RWPE1 (cell line): ENCODE data around the gene NAA40.
A peak's percentile ranks its signal among the peaks of the same experiment; 100 is the strongest.

Experiments used
- CTCF ChIA-PET: fragments of 350-600 bp; sonication (Branson Sonifier 250); formaldehyde crosslinking; extraction: SDS; loops from one replicate; lab custom pipeline; 2021; lab: Yijun Ruan, JAX
- POLR2A ChIA-PET: fragments of 400-600 bp; formaldehyde crosslinking; extraction: SDS; loops from one replicate; lab custom pipeline; 2020; ENCODE audit warnings: antibody characterized with exemption; ENCODE audit not compliant: low non-redundant PET; lab: Yijun Ruan, JAX
- DNase-seq: peaks from one replicate; pipeline ENCODE4 v3.0.0; 2012; ENCODE audit warnings: low spot score
- H3K27ac ChIP-seq: fragments of 450-650 bp; 2 replicates; pipeline ENCODE4 v1.5.1; 2017
- CTCF ChIP-seq: fragments of 450-650 bp; conservative IDR thresholded peaks from 2 replicates; pipeline ENCODE4 v1.5.1; 2017; ENCODE audit warnings: low read depth, mild to moderate bottlenecking

Gene NAA40

DNA sequence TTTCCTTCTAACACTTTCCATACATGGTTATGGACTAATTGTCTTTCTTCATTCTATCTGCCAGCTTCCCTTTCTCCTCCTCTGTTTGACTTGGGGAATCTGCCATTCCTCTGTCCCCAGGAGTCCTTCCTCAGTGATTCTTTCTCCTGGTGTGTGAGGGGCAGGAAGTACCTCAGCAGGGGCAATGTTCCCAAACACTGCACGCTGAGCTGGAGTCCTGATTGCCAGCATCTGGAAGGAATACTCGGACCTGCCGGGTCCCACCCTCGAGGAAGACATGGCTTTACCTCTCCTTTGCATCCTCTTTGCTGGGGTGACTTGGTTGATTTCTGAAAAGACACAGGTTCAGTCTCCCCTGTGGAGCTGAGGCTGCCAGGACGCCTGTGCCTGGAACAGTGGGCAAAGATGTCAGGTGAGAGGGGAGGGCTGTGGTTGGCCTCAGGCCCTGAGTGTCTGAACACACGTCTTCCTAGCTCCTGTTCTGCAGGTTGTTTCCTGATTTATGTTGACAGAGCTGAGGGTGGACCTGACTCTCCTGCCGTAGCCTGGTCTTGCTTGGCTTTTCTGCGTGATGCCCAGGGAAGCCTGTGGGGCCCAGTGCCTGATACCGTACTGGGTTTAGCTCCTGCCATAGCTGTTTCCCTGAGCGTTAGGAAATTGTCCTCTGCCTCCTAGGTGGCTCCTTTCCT, 39.9 kb downstream of the NAA40 start:
- ChIA-PET POLR2A (interaction anchor here (0.7 kb wide), 1 partner anchor 130 kb away, joined by 5 read pairs; no protein-coding TSS in a partner anchor), CTCF (no interaction called here)
- TF ChIP-seq CTCF = no peak
- H3K27ac ChIP-seq = peak overlapping the region; percentile 94
- DNase-seq = no peak

DNA sequence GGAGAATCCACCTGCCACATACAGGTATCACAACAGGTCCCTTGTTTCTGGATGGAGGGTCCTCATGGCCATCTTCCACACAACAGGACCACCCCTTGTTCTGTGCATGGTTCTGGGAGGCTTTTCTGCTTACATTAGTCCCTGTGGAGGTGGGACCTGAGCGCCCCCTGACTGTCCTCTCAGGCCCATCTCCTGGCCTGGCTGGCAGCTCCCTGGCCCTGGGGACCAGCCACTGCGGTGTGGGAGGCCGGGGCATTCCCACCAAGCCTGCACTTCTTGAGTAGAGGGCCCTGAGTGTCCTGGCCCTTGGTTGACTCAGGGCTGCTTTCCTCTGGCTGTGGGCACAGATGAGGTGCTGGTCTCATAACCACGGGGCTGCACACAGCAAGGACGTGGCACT, 40.6 kb downstream of the NAA40 start:
- POLR2A ChIA-PET = interaction anchor here (0.7 kb wide), 2 partner anchors 154 to 352 kb away, joined by 5 read pairs; no protein-coding TSS in a partner anchor
- TF ChIP-seq CTCF = no peak
- H3K27ac ChIP-seq = peak overlapping the region; percentile 94
- no peak for DNase-seq
- CTCF ChIA-PET = no interaction called here

DNA sequence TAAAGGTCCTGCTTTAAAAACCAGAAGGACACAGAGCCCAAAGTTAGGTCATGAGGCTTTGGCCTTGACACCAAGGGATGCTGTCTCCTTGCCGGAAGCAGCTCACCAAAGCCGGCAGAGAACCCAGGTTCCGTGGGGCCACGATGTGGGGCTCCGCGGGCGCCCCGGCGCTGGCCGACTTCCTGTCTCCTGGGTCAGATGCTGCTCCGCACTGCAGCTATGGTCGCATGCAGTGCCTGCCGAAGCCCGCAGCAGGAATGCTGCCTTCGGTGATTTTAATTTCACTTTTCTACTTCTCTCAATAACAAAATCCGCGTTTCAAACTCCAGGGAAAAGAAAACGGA, 47.0 kb downstream of the NAA40 start:
- no peak for DNase-seq
- ChIA-PET POLR2A (no interaction called here), CTCF (interaction anchor here (1.0 kb wide), 1 partner anchor 160 kb away, joined by 3 read pairs; no protein-coding TSS in a partner anchor)
- H3K27ac ChIP-seq = peak overlapping the region; percentile 94
- no peak for TF ChIP-seq CTCF

- no peak for TF ChIP-seq CTCF
- DNase-seq = peak; percentile 96
- peak within 1 kb of the TSS; percentile 94 for H3K27ac ChIP-seq
- CTCF ChIA-PET = interaction anchor here (0.5 to 1.0 kb wide), 2 partner anchors 159 to 331 kb away, joined by 3 to 5 read pairs; no protein-coding TSS in a partner anchor
- POLR2A ChIA-PET = no interaction called here
These were observed 47.5 kb downstream of the NAA40 start, which contains the start of gene OTUB1 for GRCh38 chr11:63986156-63986931. TSS of gene OTUB1 (plus strand) at chr11:63986438. CDS start at chr11:63986457, 19 bp downstream.

DNA sequence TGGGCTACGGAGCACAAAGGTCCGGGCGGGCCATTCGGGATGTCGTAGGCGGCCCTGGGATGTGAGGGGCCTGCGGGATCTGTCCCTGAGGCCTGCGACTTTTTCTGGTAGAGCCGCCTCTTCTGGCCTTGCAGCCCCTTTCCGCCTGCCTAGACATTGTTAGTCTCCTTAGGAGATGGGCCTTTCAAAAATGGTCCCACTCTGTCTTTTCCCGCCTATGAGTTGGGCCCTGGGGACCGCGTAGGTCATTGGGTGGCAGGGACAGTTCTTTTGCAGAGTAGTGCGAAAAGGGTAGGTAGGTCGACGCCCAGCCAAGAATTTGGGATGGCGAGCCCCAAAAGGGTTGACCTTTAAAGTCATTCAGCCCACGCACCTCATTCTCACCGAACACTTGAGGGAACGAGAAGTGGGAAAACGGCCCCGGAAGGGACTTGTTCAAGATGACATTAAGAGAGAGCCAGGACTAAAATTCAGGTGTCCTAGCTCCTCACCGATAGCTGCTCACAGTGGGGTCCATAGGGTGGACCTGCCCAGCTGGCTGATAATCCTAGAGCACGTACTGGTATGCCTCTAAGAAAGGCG, 48.2 kb downstream of the NAA40 start:
- peak overlapping the region; percentile 94 for H3K27ac ChIP-seq
- CTCF ChIA-PET = interaction anchor here (0.5 to 1.6 kb wide), 2 partner anchors 13 to 332 kb away, joined by 5 read pairs; no protein-coding TSS in a partner anchor
- no peak for TF ChIP-seq CTCF
- POLR2A ChIA-PET = interaction anchor here (0.5 kb wide), 1 partner anchor 14 kb away, joined by 6 read pairs; no protein-coding TSS in a partner anchor
- no peak for DNase-seq

DNA sequence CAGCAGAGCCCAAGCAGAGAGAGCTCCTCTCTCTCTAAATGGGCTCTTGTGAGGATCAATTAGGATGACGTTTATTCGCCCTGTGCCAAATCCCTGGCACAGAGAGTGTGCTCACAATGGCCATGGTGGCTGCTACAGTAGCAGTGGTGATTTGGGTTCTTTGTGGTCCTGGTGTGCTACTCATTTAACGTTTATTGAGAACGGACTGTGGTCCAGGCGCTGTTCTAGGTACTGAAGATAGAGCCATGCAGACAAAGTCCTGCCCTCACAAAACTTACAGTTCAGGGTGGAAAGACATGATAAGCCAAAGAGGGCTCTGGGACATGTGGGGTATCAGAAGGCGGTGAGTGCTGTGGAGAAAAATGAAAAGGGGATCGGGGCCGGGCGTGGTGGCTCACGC, 52.8 kb downstream of the NAA40 start:
- CTCF ChIA-PET = no interaction called here

More for the DNA sequence above, 52.8 kb downstream of the NAA40 start:
- no peak for DNase-seq
- H3K27ac ChIP-seq = peak overlapping the region; percentile 28
- POLR2A ChIA-PET = no interaction called here
- no peak for TF ChIP-seq CTCF
